Muscle layer of colon (tissue), 2 donors: ENCODE data around the gene FGD4.
"Not testable (repeated sequence)": the region's sequence is repeated elsewhere in the genome, so short reads cannot be mapped to it uniquely, and the experiment has no call there.

ENCODE experiments used
- H3K27ac ChIP-seq: one replicate; pipeline ENCODE4 v1.7.0; 2013; ENCODE audit warnings: low read depth, mild to moderate bottlenecking, low read length, moderate library complexity
- H3K27me3 ChIP-seq, 2 donors: one replicate each; pipeline ENCODE4 v1.7.0; 2013; ENCODE audit warnings: low read length in 2 of 2, mild to moderate bottlenecking in 2 of 2; ENCODE audit not compliant: insufficient read depth in 2 of 2, control insufficient read depth in 1 of 2
- H3K36me3 ChIP-seq: one replicate; pipeline ENCODE4 v1.7.0; 2013; ENCODE audit warnings: mild to moderate bottlenecking, low read length; ENCODE audit not compliant: insufficient read depth
- H3K4me1 ChIP-seq: one replicate; pipeline ENCODE4 v1.7.0; 2013; ENCODE audit warnings: mild to moderate bottlenecking, low read length; ENCODE audit not compliant: insufficient read depth
- H3K4me3 ChIP-seq, 2 donors: one replicate each; pipeline ENCODE4 v1.7.0; 2013; ENCODE audit warnings: low read length in 2 of 2, low read depth in 1 of 2, mild to moderate bottlenecking in 1 of 2, moderate library complexity in 1 of 2
- H3K9ac ChIP-seq: one replicate; pipeline ENCODE4 v1.7.0; 2013; ENCODE audit warnings: low read length
- H3K9me3 ChIP-seq: one replicate; pipeline ENCODE4 v1.7.0; 2013; ENCODE audit warnings: mild to moderate bottlenecking, low read length
- donor health status: abdominal sarcoma.
- donor health status: Adenocarcinoma of cecum.

FGD4 gene

DNA sequence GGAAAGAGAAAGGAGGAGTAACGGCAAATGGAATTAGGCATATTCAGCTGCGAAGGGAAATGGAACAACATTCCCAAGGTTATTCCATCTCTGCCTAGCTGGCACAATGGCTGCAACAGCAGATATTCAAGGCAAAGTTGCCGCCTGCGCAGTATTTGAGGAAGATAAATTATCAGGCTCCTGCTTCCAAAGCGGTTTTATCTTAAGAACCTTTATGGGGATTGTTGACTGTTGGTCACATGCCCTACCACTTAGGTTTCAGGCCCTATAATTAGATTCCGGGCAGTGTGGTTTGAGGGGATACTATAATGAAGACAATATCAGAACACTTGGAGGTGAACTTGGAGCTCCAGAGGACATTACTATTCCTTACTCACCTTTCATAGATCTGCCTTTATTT lies 99.7 kb downstream of the FGD4 start:
- H3K36me3 ChIP-seq = no peaks in the 10 kb centered on the region
- H3K27ac ChIP-seq = no peak overlapping the region
- no peaks in the 10 kb centered on the region for H3K27me3 ChIP-seq
- no peaks in the 10 kb centered on the region for H3K9me3 ChIP-seq
- peaks cover 7% of the 10 kb centered on the region for H3K4me1 ChIP-seq
- H3K4me3 ChIP-seq = no peak overlapping the region
- no peak overlapping the region for H3K9ac ChIP-seq

DNA sequence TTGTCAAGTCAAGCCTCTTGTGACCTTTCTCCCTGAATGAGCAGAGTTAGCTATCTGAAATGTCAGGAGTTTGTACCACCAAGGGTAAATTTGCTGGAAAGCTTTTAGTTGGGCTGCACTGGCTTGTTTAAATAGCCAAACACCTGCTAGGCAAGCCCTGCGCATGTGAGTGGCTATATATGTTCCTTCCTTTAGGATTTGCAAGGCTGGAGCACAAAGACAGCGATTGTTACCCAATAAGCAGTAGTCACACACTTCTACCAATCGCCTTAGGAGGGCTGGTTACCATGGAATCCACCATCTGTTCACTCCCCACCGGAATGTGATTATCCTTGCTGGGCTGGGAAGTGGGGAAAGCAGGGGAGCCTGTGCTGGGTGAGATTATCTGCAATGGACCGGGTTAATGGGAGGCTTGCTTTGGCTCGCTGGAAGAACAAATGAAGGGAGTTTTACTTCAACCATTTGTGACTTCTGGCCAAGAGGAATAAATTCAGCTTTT lies 102.5 kb downstream of the FGD4 start:
- Histone ChIP-seq H3K9me3 (no peaks in the 10 kb centered on the region), H3K27ac (no peak overlapping the region), H3K4me1 (peaks cover 7% of the 10 kb centered on the region), H3K4me3 (no peak overlapping the region), H3K9ac (no peak overlapping the region), H3K36me3 (no peaks in the 10 kb centered on the region), H3K27me3 (no peaks in the 10 kb centered on the region)

DNA sequence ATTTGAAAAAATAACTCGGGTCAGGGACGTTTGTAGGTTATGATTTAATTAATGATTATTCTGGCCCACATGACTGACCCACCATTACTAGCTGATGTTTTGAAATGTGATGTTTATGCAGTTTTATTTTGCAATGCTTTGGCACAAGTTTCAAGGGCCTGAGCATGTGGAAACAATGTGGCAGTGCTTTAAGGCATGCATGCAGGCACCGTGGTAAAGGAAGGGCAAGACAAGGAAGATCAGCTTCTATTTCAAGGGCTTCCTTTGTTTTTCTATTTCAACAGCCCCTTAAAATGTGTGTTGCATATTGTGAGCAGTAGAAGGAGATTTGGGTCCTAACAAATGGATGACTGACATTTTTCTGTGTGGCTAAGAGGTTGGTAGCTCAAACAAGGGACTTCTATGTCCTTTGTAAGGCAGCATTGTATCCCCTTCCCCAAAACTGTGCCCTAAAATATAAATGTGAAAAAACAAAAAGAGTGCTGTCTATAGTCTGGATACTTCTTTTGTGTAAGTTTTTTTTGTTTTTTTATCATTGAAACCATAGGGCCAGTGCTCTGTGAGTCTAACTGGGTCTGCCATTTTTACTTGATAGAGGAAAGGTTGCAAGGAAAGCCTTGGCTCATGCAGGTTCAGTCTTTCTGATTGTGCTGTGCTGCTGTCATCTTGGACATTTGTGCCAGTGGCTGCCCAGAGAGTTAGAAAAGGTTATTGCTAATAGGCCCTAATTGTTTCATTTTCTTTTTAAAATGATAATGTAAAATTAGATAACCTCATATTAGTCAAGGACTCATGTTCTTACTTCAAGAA lies 103.5 kb downstream of the FGD4 start:
- Histone ChIP-seq H3K4me1 (peaks cover 7% of the 10 kb centered on the region), H3K4me3 (no peak overlapping the region), H3K27ac (no peak overlapping the region), H3K9ac (no peak overlapping the region), H3K27me3 (no peaks in the 10 kb centered on the region), H3K36me3 (no peaks in the 10 kb centered on the region), H3K9me3 (no peaks in the 10 kb centered on the region)

DNA sequence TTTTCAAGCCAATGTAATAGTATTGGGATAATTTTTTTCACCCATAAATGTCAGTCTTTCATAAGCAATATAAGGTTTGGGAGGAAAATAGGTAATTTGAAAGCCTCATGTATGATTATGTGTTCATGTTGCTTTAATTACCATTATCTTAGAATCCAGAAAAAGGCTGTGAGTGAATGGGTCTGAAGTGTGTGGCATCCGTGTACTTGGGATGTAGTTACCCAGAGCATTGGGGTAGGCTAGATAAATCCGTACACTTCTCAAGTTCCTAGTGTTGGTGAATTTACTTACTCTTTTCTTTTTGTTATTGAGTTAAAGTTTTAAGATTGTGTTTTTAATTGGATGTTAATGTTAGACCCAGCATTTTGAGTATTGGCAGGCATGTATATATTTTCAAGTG lies 104.4 kb downstream of the FGD4 start:
- H3K4me3 ChIP-seq = no peak overlapping the region
- peaks cover 7% of the 10 kb centered on the region for H3K4me1 ChIP-seq
- H3K27ac ChIP-seq = no peak overlapping the region

DNA sequence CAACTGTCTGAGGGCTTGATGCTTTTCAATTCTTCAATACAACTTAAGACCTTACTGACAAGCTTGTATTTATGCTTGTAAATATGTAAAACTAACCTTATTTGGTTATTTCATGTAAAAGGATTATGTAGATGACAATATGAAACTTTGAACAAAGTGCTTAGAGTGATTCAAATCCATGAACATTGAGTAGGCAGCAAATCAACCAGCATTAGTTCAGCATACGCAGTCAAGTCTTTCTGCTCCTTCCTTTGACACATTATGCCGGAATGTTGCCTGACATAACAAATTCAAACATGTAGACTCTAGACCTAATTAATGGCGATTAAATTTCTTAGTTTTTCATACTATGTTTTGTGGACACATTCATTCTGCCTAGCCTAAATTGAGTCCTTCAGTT lies 105.2 kb downstream of the FGD4 start:
- no peaks in the 10 kb centered on the region for H3K9me3 ChIP-seq
- no peak overlapping the region for H3K27ac ChIP-seq
- peaks cover 7% of the 10 kb centered on the region for H3K4me1 ChIP-seq
- no peak overlapping the region for H3K4me3 ChIP-seq
- H3K9ac ChIP-seq = no peak overlapping the region
- H3K27me3 ChIP-seq = no peaks in the 10 kb centered on the region
- no peaks in the 10 kb centered on the region for H3K36me3 ChIP-seq

More for the DNA sequence above, 104.4 kb downstream of the FGD4 start:
- Histone ChIP-seq H3K27me3 (no peaks in the 10 kb centered on the region), H3K9me3 (no peaks in the 10 kb centered on the region), H3K9ac (no peak overlapping the region), H3K36me3 (no peaks in the 10 kb centered on the region)

DNA sequence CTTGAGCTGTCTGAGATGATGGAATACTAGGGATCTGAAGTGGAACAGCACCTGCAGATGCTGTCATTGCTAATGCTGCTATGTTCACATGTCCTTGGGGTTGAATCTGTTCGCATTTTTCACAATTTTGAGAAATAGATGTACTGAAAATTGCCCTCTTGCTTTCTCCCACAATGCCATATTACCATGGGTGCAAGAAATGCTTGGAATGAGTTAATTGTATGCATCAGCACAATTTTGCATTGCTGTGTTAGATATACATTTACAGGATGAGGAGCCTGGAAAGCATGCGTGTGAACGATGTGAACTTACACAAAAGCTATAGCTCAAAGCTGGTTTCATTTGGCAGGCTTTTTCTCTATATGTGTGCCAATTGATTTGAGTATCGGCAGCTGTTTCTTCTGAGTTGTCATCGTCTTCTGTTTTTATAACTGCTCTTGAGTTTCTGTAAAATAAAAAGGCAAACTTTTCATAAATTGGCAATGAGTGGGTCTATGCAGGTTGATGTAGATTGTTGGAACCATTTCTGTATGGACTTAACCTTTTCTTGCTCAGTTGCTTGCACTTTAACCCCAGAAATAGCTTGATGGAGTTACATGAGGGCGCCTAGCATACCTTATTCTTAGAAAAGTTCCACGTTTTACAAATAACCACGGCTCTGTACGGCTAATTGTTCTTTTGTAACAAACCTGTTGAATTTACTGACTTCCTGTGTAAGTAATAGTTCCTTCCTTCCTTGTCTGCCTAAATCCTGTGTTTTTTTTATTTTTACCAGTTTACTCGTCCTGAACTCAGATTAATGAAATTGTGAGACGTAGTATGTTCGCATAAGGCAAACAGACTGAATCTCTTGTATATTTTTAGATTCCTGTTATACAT lies 105.9 kb downstream of the FGD4 start:
- H3K27me3 ChIP-seq = no peaks in the 10 kb centered on the region
- H3K4me3 ChIP-seq = no peak overlapping the region
- H3K9ac ChIP-seq = no peak overlapping the region
- H3K36me3 ChIP-seq = no peaks in the 10 kb centered on the region
- no peak overlapping the region for H3K27ac ChIP-seq
- H3K4me1 ChIP-seq = peaks cover 7% of the 10 kb centered on the region
- H3K9me3 ChIP-seq = no peaks in the 10 kb centered on the region

DNA sequence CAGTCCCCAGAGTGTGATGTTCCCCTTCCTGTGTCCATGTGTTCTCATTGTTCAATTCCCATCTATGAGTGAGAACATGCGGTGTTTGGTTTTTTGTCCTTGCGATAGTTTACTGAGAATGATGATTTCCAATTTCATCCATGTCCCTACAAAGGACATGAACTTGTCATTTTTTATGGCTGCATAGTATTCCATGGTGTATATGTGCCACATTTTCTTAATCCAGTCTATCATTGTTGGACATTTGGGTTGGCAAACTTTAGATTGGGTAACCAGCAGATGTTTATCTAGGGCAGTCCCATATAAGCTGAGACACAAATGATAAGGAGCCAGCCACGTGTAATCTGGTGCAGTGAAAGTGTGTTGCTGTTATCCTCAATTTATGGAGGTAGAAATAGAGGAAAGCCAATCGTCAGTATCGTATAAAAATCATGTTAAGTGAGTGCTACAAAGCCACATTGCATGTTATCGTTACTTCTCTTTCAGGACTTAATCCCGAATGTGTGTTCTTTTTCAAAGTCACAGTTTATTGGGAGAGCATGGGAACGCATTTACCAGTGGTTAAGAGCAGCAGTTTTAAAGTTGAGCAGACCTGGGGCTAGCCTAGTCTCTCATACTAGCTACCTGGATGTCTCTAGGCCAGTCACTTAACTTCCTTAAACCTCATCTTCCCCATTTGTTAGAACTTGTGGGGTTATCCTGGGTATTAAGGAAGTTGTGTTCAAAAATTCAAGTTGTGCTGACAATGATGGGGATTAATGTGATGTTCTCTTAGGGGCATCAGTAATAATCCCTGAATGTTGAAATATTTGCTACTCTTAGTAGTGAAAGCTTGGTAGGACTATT lies 108.0 kb downstream of the FGD4 start:
- not testable (repeated sequence) for H3K4me3 ChIP-seq, H3K27me3 ChIP-seq, H3K9me3 ChIP-seq, H3K4me1 ChIP-seq, H3K27ac ChIP-seq, H3K9ac ChIP-seq, H3K36me3 ChIP-seq

DNA sequence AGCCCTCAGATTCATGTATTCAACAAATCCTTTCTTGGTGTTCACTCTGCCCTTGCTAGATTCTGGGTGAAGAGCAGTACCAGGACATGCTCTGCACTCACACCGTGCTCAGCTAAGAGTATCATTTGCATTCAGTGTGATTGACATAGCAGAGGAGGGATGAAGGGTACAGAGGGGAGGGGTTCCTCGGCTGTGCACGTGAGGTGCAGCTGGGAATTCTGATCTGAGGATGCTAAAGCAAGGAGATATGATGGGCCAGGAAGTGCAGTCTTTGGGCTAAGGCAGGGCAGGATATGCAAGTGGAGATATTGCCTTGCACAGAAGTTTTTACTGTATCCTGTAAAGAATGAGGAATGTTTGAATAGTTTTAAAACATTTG lies 108.6 kb downstream of the FGD4 start:
- Histone ChIP-seq H3K36me3 (no peaks in the 10 kb centered on the region), H3K9ac (no peak overlapping the region), H3K27ac (no peak overlapping the region), H3K27me3 (no peaks in the 10 kb centered on the region), H3K9me3 (no peaks in the 10 kb centered on the region), H3K4me1 (no peaks in the 10 kb centered on the region), H3K4me3 (no peak overlapping the region)

DNA sequence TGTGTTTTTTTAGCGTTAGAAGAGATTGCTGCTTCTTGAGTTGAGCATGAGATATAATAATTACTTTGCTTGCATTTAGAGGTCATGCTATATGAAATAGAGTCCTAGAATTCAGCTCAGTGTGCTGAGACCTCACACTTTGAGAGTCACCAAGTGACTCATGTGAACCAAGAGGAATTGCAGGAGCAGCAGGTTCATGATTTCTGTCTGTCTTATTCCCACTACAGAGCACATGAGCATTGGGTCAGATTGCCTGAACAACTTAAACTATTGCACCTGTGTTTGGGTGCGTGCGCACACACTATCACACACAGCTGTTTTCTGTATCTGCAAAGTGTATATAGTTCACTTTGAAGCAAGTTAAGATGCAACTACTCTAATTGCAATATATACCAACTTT lies 109.3 kb downstream of the FGD4 start:
- H3K9ac ChIP-seq = no peak overlapping the region
- no peaks in the 10 kb centered on the region for H3K4me1 ChIP-seq
- H3K36me3 ChIP-seq = no peaks in the 10 kb centered on the region
- no peaks in the 10 kb centered on the region for H3K9me3 ChIP-seq
- H3K27ac ChIP-seq = no peak overlapping the region
- no peaks in the 10 kb centered on the region for H3K27me3 ChIP-seq
- no peak overlapping the region for H3K4me3 ChIP-seq

DNA sequence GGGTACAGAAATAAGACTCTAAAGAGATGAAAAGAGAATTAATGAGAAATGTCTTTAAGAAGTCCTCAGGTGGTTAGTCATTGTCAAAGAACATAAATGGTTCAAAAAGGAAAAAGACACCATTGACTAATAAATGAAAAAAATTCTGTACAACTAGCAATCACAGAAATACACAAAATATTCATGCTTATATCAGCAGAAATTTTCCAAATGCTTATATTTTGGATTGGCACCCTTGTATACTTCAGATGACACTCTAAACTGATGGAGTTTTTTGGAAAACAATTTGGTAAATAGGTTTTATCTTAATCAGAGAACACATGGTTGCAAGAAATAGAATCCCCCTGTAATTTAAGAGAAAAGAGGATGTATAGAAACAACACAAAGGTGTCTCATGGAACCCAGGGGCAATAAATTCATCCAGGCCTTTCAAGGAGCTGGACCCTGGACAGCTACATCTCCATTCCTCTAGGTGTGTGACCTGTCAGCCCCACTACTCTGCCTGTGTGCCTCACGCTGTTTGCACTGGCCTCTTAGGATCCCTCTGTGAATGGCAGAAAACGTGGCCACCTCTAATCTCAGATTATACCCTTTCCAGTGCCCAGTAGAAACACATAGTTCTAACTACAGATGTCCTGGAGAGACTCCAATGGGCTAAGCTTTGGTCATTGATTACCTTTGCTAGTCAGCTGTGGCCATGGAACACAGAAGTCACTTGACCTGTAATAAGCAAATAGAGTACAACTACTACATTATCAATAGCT lies 110.2 kb downstream of the FGD4 start:
- H3K4me3 ChIP-seq = no peak overlapping the region
- no peaks in the 10 kb centered on the region for H3K4me1 ChIP-seq
- no peaks in the 10 kb centered on the region for H3K9me3 ChIP-seq
- H3K9ac ChIP-seq = no peak overlapping the region
- H3K27me3 ChIP-seq = no peaks in the 10 kb centered on the region
- H3K27ac ChIP-seq = no peak overlapping the region
- no peaks in the 10 kb centered on the region for H3K36me3 ChIP-seq
